IMR-90 (cell line): ENCODE data around the gene TMPRSS3. TPM values are rescaled to one million over a fixed set of nuclear protein-coding genes. Genes with fewer than 3 reads are reported as not detected.

Experiments used
- ATAC-seq: fragments of 200-7000 bp; cut with Tn5 transposase; 2 replicates; pipeline ENCODE4 v1.9.1; 2020; ENCODE audit warnings: low read depth, mild to moderate bottlenecking, moderate library complexity
- BruUV-seq: library from RNA; stranded (reverse); fragments of 400-500 nt; replicated peaks from 2 replicates; lab custom pipeline; 2021; lab: Mats Ljungman, UMichigan
- CTCF ChIA-PET: fragments of 300-600 bp; formaldehyde crosslinking; extraction: SDS; loops from one replicate; lab custom pipeline; 2021; ENCODE audit warnings: antibody characterized with exemption; lab: Yijun Ruan, JAX
- POLR2A ChIA-PET: fragments of 300-600 bp; sonication (Branson Sonifier 250); formaldehyde crosslinking; loops from one replicate; lab custom pipeline; 2022; ENCODE audit warnings: antibody characterized with exemption; ENCODE audit not compliant: unreplicated experiment; lab: Charles Lee
- DNase-seq: peaks from one replicate; pipeline ENCODE4 v3.0.0; 2013
- H2AFZ ChIP-seq: replicated peaks from 2 replicates; pipeline ENCODE3; 2013; ENCODE audit warnings: low read length, mild to moderate bottlenecking; ENCODE audit not compliant: poor library complexity
- H2AK5ac ChIP-seq: 2 replicates; pipeline ENCODE4 v1.6.1; 2013; ENCODE audit warnings: low read depth, low read length, inconsistent platforms
- H2AK9ac ChIP-seq: replicated peaks from 2 replicates; pipeline ENCODE3; 2013; ENCODE audit warnings: mild to moderate bottlenecking, low read depth, low read length, moderate library complexity; ENCODE audit not compliant: poor library complexity
- H2BK120ac ChIP-seq: 2 replicates; pipeline ENCODE4 v1.6.1; 2013; ENCODE audit warnings: low read depth, low read length, inconsistent platforms
- H2BK15ac ChIP-seq: 3 replicates; pipeline ENCODE4 v1.6.1; 2013; ENCODE audit warnings: low read depth, low read length, inconsistent platforms
- H2BK20ac ChIP-seq: 2 replicates; pipeline ENCODE4 v1.6.1; 2013; ENCODE audit warnings: low read depth, mild to moderate bottlenecking, inconsistent platforms, low read length, moderate library complexity
- H2BK5ac ChIP-seq: 2 replicates; pipeline ENCODE4 v1.6.1; 2013; ENCODE audit warnings: mild to moderate bottlenecking, low read depth, low read length, inconsistent platforms; ENCODE audit not compliant: poor library complexity, severe bottlenecking
- H3K14ac ChIP-seq: replicated peaks from 2 replicates; pipeline ENCODE4 v1.6.1; 2013; ENCODE audit warnings: low read depth, low read length, inconsistent platforms
- H3K18ac ChIP-seq: 2 replicates; pipeline ENCODE4 v1.6.1; 2013; ENCODE audit warnings: low read depth, low read length, control low read depth
- H3K23ac ChIP-seq: 2 replicates; pipeline ENCODE4 v1.6.1; 2013; ENCODE audit warnings: low read depth, low read length, inconsistent platforms
- H3K27ac ChIP-seq: 2 replicates; pipeline ENCODE4 v1.5.1; 2013; ENCODE audit warnings: mild to moderate bottlenecking, control low read depth, low read length; ENCODE audit not compliant: insufficient read depth
- H3K27me3 ChIP-seq: 2 replicates; pipeline ENCODE4 v1.6.1; 2013; ENCODE audit warnings: low read length; ENCODE audit not compliant: control insufficient read depth, insufficient read depth
- H3K36me3 ChIP-seq: 2 replicates; pipeline ENCODE4 v1.6.1; 2013; ENCODE audit warnings: low read length, mixed read lengths; ENCODE audit not compliant: control insufficient read depth, insufficient read depth
- H3K4ac ChIP-seq: 2 replicates; pipeline ENCODE4 v1.6.1; 2013; ENCODE audit warnings: low read depth, low read length, inconsistent platforms
- H3K4me1 ChIP-seq: 2 replicates; pipeline ENCODE4 v1.6.1; 2013; ENCODE audit warnings: low read length, mixed read lengths; ENCODE audit not compliant: control insufficient read depth, insufficient read depth
- H3K4me2 ChIP-seq: 2 replicates; pipeline ENCODE4 v1.6.1; 2013; ENCODE audit warnings: low read depth, mild to moderate bottlenecking, control low read depth, low read length, moderate library complexity
- H3K4me3 ChIP-seq: 2 replicates; pipeline ENCODE4 v1.5.1; 2013; ENCODE audit warnings: low read depth, mild to moderate bottlenecking, control low read depth, low read length, moderate library complexity; ENCODE audit not compliant: insufficient read depth
- H3K56ac ChIP-seq: 2 replicates; pipeline ENCODE4 v1.6.1; 2013; ENCODE audit warnings: low read length, inconsistent platforms; ENCODE audit not compliant: insufficient read depth; ENCODE audit errors: extremely low read depth
- H3K79me1 ChIP-seq, 2 experiments: 2 replicates each; pipeline ENCODE4 v1.6.1; 2013; ENCODE audit warnings: low read length in 2 of 2, inconsistent platforms in 1 of 2, low read depth in 1 of 2
- H3K9ac ChIP-seq: 2 replicates; pipeline ENCODE4 v1.6.1; 2013; ENCODE audit warnings: low read depth, low read length, control low read depth
- H3K9me1 ChIP-seq: 2 replicates; pipeline ENCODE4 v1.6.1; 2013; ENCODE audit warnings: low read length, inconsistent platforms; ENCODE audit not compliant: insufficient read depth
- H3K9me3 ChIP-seq: 2 replicates; pipeline ENCODE4 v1.6.1; 2013; ENCODE audit warnings: low read length; ENCODE audit not compliant: control insufficient read depth, insufficient read depth
- H4K20me1 ChIP-seq: 2 replicates; pipeline ENCODE4 v1.6.1; 2013; ENCODE audit warnings: low read length, inconsistent platforms; ENCODE audit not compliant: insufficient read depth
- H4K5ac ChIP-seq: 2 replicates; pipeline ENCODE4 v1.6.1; 2013; ENCODE audit warnings: mild to moderate bottlenecking, low read depth, low read length, control low read depth
- H4K8ac ChIP-seq, 2 experiments: 2 replicates each; pipeline ENCODE4 v1.6.1; 2013; ENCODE audit warnings: low read depth in 2 of 2, low read length in 2 of 2, control low read depth in 1 of 2, inconsistent platforms in 1 of 2
- H4K91ac ChIP-seq: 2 replicates; pipeline ENCODE4 v1.6.1; 2013; ENCODE audit warnings: low read depth, low read length, inconsistent platforms; ENCODE audit not compliant: insufficient read depth
- CEBPB ChIP-seq: IDR thresholded peaks from 2 replicates; pipeline ENCODE4 v1.6.1; 2012; ENCODE audit warnings: low read depth, low read length, improper control_type of control experiment
- POLR2A ChIP-seq: IDR thresholded peaks from 2 replicates; pipeline ENCODE4 v1.6.1; 2012; ENCODE audit warnings: mild to moderate bottlenecking, low read depth, low read length
- WGBS, 2 experiments: methylation state at CpG; one replicate each; pipeline versions ENCODE4 v1.1.5 to v1.1.7; 2013; ENCODE audit warnings: missing lambda C conversion rate in 2 of 2; ENCODE audit not compliant: insufficient read length in 1 of 2; ENCODE audit errors: extremely low coverage in 2 of 2; 5-methylcytosine and 5-hydroxymethylcytosine counted together
- dilution Hi-C: fragments of 300-500 bp; cut with HindIII; formaldehyde crosslinking; loops from one replicate; pipeline ENCODE4 v1.14.3; 2018; ENCODE audit warnings: low sequenced_read_pairs; ENCODE audit not compliant: unreplicated experiment
- in situ Hi-C: fragments of 300-500 bp; cut with MboI; formaldehyde crosslinking; loops from 3 replicates; pipeline ENCODE4 v1.14.3; 2019; ENCODE audit warnings: low sequenced_read_pairs, inconsistent platforms, mixed read lengths
- intact Hi-C: fragments of 100-400 bp; cut with micrococcal nuclease; formaldehyde crosslinking; loops from 2 replicates; pipeline ENCODE4 v1.10.0; 2022
- polyA plus RNA-seq, 3 experiments: library from polyadenylated mRNA; depleted of rRNA; stranded (reverse); fragments of >200 nt; gene quantifications; 2 replicates each; pipeline ENCODE4 v1.2.3, GENCODE V29; 2012; ENCODE audit warnings: low replicate concordance in 1 of 3
- total RNA-seq: library from RNA; depleted of rRNA; stranded (reverse); fragments of >200 nt; gene quantifications from 2 replicates; pipeline ENCODE4 v1.2.3, GENCODE V29; 2012

The TMPRSS3 gene
- total and polyA plus RNA-seq, 2 of the 4 experiments (the other 2 are of a cell fraction), result not detected

DNA sequence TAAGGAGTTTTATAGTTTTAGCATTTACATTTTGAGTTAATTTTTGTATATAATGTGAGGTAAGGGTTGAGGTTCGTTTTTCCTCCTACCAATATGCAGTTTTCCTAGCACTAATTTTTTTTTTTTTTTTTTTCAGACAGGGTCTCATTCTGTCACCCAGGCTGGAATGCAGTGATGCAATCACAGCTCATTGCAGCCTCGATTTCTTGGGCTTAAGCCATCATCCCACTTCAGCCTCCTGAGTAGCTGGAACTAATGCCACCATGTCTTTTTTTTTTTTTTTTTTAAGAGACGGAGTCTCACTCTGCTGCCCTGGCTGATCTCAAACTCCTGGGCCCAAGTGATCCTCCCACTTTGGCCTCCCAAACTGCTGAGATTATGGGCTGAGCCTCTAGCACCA is 5.3 kb upstream of the TMPRSS3 start:
- no peak overlapping the region for H3K4me2 ChIP-seq
- H3K27ac ChIP-seq, result no peak overlapping the region
- ChIA-PET POLR2A (no interaction called here), CTCF (no interaction called here)
- no peak overlapping the region for H3K9ac ChIP-seq
- H2BK5ac ChIP-seq, result no peak overlapping the region
- intact Hi-C loops (no loop called here), in situ Hi-C loops (no loop called here), dilution Hi-C loops (no loop called here)
- H2AK9ac ChIP-seq, result no peak overlapping the region
- peaks cover 7% of the 10 kb centered on the region for H3K27me3 ChIP-seq
- H2BK15ac ChIP-seq, result no peak overlapping the region
- no peak overlapping the region for H3K56ac ChIP-seq
- H3K36me3 ChIP-seq, result no peaks in the 10 kb centered on the region
- H3K79me1 ChIP-seq, result no peaks in the 10 kb centered on the region
- TF ChIP-seq CEBPB, result peak; percentile 54; the same call in 1 of the 2 replicates
- TF ChIP-seq POLR2A, result no peak
- no peak overlapping the region for H3K4ac ChIP-seq
- ATAC-seq (no peak), DNase-seq (no peak)
- H2BK120ac ChIP-seq, result no peak overlapping the region
- H2AK5ac ChIP-seq, result no peak overlapping the region
- H2AFZ ChIP-seq, result no peak overlapping the region
- H2BK20ac ChIP-seq, result no peak overlapping the region
- no CpG with 5 or more reads among the region's 3 CpGs for WGBS, 2 experiments
- no peaks in the 10 kb centered on the region for H4K20me1 ChIP-seq
- no peaks in the 10 kb centered on the region for H3K9me1 ChIP-seq
- H4K5ac ChIP-seq, result no peak overlapping the region
- no peak overlapping the region for H3K4me3 ChIP-seq
- no peak overlapping the region for H4K8ac ChIP-seq
- no peak overlapping the region for H3K14ac ChIP-seq
- no peak overlapping the region for H4K91ac ChIP-seq
- no peak overlapping the region for H3K18ac ChIP-seq
- H3K4me1 ChIP-seq, result no peaks in the 10 kb centered on the region
- no peak overlapping the region for H3K23ac ChIP-seq
- no peaks in the 10 kb centered on the region for H3K9me3 ChIP-seq
- BruUV-seq, result no TSS peak
